Coronary artery (tissue), 2 donors: Measurements from ENCODE around the gene COL4A5.
A peak's percentile ranks its signal among the peaks of the same experiment; 100 is the strongest.

Experiments used
- DNase-seq: peaks from one replicate; pipeline ENCODE4 v3.0.0-alpha.2; 2017; ENCODE audit warnings: low spot score
- H3K27ac ChIP-seq, 2 donors: fragments of 200-600 bp; sonication (generic); one replicate each; pipeline ENCODE4 v1.5.1; 2016 to 2019
- H3K4me3 ChIP-seq: fragments of 200-600 bp; sonication (generic); 2 replicates; pipeline ENCODE4 v1.5.1; 2016; ENCODE audit warnings: mild to moderate bottlenecking, moderate library complexity
- CTCF ChIP-seq: fragments of 200-600 bp; sonication (generic); IDR thresholded peaks from one replicate; pipeline ENCODE4 v1.5.1; 2019; ENCODE audit warnings: antibody characterized with exemption

COL4A5 gene

GRCh38 chrX:108494406-108495090, 54.9 kb downstream of the COL4A5 start:
- TF ChIP-seq CTCF = no peak
- Histone ChIP-seq H3K27ac (no peak overlapping the region), H3K4me3 (no peak overlapping the region)
- no peak for DNase-seq

- TF ChIP-seq CTCF = no peak
- Histone ChIP-seq H3K27ac (no peak overlapping the region), H3K4me3 (no peak overlapping the region)
- no peak for DNase-seq
Observed at GRCh38 chrX:108511721-108512120, 72.1 kb downstream of the COL4A5 start.

GRCh38 chrX:108516184-108516583, 76.5 kb downstream of the COL4A5 start:
- no peak overlapping the region for H3K27ac ChIP-seq
- H3K4me3 ChIP-seq = no peak overlapping the region
- no peak for DNase-seq
- no peak for TF ChIP-seq CTCF

- TF ChIP-seq CTCF = no peak
- DNase-seq = no peak
Observed at GRCh38 chrX:108527724-108528123, 88.1 kb downstream of the COL4A5 start.

GRCh38 chrX:108537005-108537404, 97.4 kb downstream of the COL4A5 start:
- H3K27ac ChIP-seq = no peak overlapping the region
- no peak overlapping the region for H3K4me3 ChIP-seq
- TF ChIP-seq CTCF = peak; percentile 41
- DNase-seq = no peak

More at GRCh38 chrX:108527724-108528123, 88.1 kb downstream of the COL4A5 start:
- no peak overlapping the region for H3K27ac ChIP-seq
- no peak overlapping the region for H3K4me3 ChIP-seq

GRCh38 chrX:108541286-108541685, 101.6 kb downstream of the COL4A5 start:
- no peak for DNase-seq
- Histone ChIP-seq H3K27ac (no peak overlapping the region), H3K4me3 (no peak overlapping the region)

More at GRCh38 chrX:108541286-108541685, 101.6 kb downstream of the COL4A5 start:
- no peak for TF ChIP-seq CTCF
